Stimulated activated naive CD4-positive, alpha-beta T cell treated with Interleukin-2 at 50 U/mL for 16 hours (primary cell): ENCODE results near the gene CLDN18.

Experiments used
- DNase-seq: peaks from one replicate; lab custom pipeline; 2025; lab: John Stamatoyannopoulos, UW

Gene CLDN18

DNA sequence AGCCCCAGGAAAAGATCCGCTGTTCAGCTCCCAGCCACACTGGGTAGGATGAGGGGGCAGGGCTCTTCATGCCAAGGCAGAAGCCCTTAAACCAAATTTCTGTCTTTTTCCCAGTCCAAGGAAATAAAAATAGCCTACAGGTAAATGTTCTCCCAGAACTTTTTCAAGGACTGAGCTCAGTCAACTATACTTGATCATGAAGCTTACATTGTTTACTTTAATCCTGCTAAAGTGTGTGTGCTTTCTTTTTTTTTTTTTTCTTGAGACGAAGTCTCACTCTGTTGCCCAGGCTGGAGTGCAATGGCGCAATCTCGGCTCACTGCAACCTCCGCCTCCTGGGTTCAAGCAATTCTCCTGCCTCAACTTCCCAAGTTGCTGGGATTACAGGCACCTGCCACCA, 17.9 kb downstream of the CLDN18 start:
- DNase-seq: no peak

DNA sequence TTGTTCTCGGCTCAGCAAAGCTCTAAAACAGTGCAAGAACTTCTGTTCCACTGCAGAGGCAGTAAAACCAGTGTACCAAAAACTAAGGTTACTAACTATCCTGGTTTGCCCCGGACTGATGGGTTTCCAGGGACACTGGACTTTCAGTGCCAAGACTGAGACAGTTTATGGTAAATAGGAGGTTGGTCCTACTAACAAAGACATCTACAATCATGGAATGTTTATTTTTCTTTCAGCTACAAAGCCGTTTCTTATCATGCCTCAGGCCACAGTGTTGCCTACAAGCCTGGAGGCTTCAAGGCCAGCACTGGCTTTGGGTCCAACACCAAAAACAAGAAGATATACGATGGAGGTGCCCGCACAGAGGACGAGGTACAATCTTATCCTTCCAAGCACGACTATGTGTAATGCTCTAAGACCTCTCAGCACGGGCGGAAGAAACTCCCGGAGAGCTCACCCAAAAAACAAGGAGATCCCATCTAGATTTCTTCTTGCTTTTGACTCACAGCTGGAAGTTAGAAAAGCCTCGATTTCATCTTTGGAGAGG, 20.8 kb downstream of the CLDN18 start:
- DNase-seq: no peak

GRCh38 chr3:138031536-138031935, 21.6 kb downstream of the CLDN18 start:
- no peak for DNase-seq

DNA sequence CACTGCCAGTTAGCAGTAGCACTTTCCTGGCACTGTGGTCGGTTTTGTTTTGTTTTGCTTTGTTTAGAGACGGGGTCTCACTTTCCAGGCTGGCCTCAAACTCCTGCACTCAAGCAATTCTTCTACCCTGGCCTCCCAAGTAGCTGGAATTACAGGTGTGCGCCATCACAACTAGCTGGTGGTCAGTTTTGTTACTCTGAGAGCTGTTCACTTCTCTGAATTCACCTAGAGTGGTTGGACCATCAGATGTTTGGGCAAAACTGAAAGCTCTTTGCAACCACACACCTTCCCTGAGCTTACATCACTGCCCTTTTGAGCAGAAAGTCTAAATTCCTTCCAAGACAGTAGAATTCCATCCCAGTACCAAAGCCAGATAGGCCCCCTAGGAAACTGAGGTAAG, 22.6 kb downstream of the CLDN18 start:
- DNase-seq: no peak

GRCh38 chr3:138033202-138033691, 23.3 kb downstream of the CLDN18 start:
- no peak for DNase-seq

GRCh38 chr3:138034918-138035317, 25.0 kb downstream of the CLDN18 start:
- DNase-seq: no peak

DNA sequence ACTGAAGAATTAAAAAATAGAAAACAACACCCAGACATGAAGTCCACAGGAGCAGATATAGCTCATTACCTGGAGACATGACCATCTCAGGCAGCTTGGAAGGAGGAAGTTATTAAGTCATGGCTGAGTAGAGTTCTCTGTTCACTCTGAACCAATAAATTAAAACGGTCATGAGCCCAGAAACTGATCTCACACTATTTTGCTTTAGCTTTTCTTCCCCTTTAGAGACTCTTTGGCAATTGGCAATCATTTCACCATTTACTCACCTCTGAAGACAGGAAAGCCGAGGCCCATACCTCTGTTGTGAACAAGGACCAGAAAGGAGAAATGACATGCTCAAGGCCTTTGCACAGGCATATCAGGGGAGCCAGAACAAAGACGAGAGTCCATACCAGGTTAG, 26.6 kb downstream of the CLDN18 start:
- no peak for DNase-seq

DNA sequence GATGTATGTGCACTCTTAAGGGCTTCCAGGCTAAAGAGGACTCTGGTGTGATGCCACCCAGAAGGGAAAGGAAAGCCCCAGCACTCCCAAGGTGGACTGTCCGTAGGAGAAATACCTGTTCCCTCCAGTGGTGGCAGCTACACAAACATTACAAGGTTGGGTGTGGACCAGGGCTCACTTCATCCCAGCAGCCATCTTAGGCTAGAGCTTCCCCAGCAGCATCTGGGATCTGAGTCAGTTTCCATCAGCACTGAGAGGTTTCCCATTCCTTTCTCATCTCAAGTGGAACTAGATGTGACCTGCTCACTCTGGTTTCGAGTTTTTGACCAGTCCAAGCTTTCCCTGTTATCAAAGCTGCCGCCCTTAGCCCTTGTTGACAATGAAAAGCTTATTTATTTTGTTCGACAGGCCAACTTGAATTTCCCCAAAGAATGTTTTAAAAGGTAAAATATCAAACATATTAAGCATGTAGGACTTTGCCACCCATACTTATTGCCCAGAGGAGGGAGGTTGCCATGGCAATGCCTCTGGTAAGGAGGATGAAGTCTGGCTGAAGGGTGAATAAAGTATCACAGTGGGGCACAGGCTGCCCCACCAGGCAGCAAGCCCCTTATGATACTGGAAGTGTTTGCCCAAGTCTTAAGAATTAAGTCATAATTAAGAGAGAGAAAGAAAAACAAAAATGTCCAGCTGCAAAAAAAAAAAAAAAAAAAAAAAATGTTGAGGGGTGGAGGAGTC, 28.9 kb downstream of the CLDN18 start:
- DNase-seq: no peak

GRCh38 chr3:138042043-138042442, 32.1 kb downstream of the CLDN18 start:
- no peak for DNase-seq

DNA sequence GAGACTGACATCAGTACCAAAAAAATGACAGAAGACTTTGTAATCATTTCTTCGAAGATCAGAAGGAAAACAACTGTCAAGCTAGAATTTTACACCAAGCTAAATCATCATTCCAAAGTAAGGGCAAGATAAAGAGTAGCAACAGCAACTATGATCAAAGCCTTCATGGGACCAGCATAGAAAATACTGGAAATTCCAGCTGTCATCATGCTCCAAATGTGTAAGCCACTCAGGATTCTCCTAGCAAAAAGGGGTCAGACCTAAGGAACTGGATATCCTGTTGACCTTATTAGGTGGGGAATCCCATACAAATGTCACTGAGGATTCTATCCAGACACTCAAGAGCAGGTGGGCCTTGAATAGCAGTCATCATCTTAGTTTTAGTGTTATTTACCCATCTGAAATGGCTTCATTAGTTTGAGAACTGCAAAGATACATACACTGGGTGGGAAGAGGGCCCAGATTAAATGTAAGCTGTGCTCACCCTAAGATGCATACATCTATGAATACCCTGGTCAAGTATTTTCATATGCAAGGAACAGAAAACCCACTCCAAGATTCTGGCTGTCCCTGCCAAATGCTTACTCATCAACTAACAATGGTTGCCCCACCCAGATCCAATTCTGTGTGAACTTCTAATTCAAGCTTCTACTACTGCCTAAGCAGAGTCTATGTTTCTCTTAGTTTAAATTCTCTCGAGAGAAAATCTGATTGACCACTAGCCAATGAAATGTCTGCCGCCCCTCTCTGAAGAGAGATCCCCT, 33.5 kb downstream of the CLDN18 start:
- no peak for DNase-seq

DNA sequence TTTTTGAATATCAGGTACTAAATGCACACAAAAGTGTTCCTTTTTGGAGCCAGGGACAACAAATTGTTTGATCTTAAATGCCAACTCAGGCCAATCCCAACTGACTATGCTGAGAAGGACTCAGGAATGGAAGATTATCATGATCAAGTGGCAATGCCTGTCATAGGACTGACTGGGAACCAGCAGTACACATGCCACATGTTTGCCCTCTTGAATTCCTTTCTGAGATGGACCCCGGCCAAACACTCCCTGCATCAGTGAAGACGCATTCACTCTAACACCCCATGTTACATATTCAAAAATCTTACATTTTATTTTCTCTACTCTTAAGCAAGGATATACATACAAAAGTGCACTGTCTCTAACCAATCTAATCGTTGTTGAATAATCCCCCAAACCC, 36.1 kb downstream of the CLDN18 start:
- DNase-seq: no peak

GRCh38 chr3:138046955-138047354, 37.0 kb downstream of the CLDN18 start:
- no peak for DNase-seq

- DNase-seq: no peak
These were observed 37.7 kb downstream of the CLDN18 start for GRCh38 chr3:138047596-138048158.

GRCh38 chr3:138049157-138049919, 39.4 kb downstream of the CLDN18 start:
- DNase-seq: no peak

GRCh38 chr3:138051947-138052802, 42.2 kb downstream of the CLDN18 start:
- no peak for DNase-seq

DNA sequence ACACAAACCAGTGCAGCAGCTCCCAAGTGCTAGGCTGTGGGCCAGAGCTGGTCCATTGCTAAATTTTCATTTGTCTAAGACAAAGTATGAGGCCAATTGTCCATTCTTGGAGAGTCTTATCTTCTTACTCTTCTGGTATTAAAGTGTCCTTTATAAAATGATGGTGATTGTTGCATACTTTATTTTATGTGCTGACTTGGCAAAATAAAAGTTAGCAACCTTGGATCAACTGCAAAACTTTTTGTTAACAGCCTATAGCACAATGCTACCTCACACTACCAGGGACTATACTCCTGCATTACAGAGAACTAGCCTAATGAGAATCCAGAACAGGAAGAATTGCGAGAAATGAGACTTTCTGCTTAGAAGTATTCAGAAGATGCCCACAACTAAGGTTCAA, 44.1 kb downstream of the CLDN18 start:
- DNase-seq: no peak

- no peak for DNase-seq
These were observed 47.4 kb downstream of the CLDN18 start for GRCh38 chr3:138057384-138057783.

- DNase-seq: no peak
These were observed 49.3 kb downstream of the CLDN18 start for GRCh38 chr3:138059261-138059660.

DNA sequence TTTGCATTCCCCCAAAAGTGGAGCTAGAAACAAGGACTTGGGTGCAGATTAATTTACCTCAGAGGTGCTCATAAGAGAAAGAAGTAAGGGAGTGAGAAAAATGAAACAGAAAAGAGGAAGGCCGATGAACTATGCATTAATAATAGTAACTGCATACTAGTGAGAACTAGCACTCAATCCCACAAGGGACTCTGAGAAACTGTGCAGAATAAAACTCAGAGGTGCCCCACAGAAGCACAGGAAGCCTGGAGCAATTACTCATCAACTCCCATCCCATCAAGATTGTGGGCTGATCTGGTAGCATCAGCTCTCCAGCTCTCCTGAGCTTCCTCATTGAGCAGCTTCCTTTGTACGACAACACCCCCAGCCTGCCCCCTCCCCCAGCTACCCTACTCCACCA, 50.8 kb downstream of the CLDN18 start:
- DNase-seq: no peak

DNA sequence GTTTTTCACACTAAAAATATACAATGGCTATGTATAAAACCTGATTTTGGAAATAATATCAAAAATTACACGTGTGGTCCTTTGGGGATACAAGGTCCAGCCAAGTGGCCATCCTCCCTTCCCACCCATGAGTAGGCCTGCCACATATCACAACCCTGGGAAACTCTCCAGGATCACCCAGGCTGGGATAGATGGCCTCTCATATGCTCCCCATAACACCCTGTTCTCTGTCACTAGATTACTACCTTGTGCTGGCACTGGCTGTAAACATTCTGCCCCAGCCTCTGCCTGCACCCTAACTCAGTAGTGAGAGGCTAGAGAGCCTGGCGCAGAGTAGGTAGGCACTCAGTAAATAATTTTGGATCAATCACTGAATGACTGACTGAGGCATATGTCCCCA, 52.1 kb downstream of the CLDN18 start:
- DNase-seq: no peak

DNA sequence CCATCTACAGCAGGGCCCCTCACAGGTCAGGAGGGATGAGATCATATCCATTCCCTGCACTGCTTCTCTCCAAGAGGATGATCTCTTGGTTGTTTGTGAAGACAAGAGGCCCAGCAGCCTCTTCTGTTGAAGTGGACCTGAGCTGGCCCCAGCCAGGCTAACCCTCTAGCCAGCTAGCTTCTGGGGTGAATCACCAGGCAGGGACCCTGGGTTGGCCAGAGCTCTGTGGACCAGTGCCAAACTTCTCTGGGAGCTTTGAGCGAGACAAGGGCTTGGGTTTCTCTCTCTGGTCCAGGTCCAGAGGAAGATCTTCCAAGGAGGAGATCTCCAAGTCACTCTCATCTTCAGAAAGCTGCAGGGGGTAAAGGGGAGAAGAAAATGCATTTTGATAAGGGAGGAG, 52.7 kb downstream of the CLDN18 start:
- no peak for DNase-seq
